Cardiac ventricle fibroblast (primary cell): ENCODE results near the gene NDUFA5. TPM values are rescaled to one million over a fixed set of nuclear protein-coding genes. Genes with fewer than 3 reads are reported as not detected.

Source experiments
- total RNA-seq: library from RNA; depleted of rRNA; stranded (reverse); fragments of >200 nt; gene quantifications from 2 replicates; pipeline ENCODE4 v1.2.3, GENCODE V29; 2015

Gene NDUFA5
- 25.3 and 34.2 TPM in 2 replicates for total RNA-seq

GRCh38 chr7:123557398-123558288, at the start of gene NDUFA5:
Gene NDUFA5, minus strand, starts transcription at chr7:123557818. Its CDS starts 23 bp downstream, at chr7:123557795.

GRCh38 chr7:123601530-123601929, 43.9 kb upstream of the NDUFA5 start, which contains the start of gene ASB15:
Gene ASB15, plus strand, starts transcription at chr7:123601821. Its CDS starts 12,682 bp downstream, at chr7:123614503.

GRCh38 chr7:123534383-123535260, 23.0 kb downstream of the NDUFA5 start, which contains the start of gene IQUB:
Gene IQUB, minus strand, starts transcription at chr7:123534595. Its CDS starts 22,255 bp downstream, at chr7:123512340.

Other genes starting within 250 kb of the NDUFA5 start
- 0.10 and 0.12 TPM in 2 replicates for gene IQUB, start 23.2 kb downstream of the NDUFA5 start, total RNA-seq
- gene ASB15, start 44.0 kb upstream of the NDUFA5 start, total RNA-seq, result not detected in 2 replicates
- gene LMOD2, start 98.0 kb upstream of the NDUFA5 start, total RNA-seq, result not detected in 2 replicates
- 29.5 and 34.0 TPM in 2 replicates for gene WASL, start 191.2 kb upstream of the NDUFA5 start, total RNA-seq